GM12875 (cell line): ENCODE data around the gene UPK3A.
"Not testable (repeated sequence)": the region's sequence is repeated elsewhere in the genome, so short reads cannot be mapped to it uniquely, and the experiment has no call there.

Experiments used
- H3K4me3 ChIP-seq: one replicate; pipeline ENCODE4 v1.5.1; 2011; ENCODE audit warnings: low read depth, low read length, control low read depth
- TF ChIP-seq, protein P1 (sequence below): IDR thresholded peaks from 2 replicates; pipeline ENCODE4 v1.5.1; 2011; ENCODE audit warnings: low read depth, mild to moderate bottlenecking, control low read depth, inconsistent platforms, low read length, moderate library complexity, borderline replicate concordance; ENCODE audit not compliant: insufficient read depth

Gene UPK3A

DNA sequence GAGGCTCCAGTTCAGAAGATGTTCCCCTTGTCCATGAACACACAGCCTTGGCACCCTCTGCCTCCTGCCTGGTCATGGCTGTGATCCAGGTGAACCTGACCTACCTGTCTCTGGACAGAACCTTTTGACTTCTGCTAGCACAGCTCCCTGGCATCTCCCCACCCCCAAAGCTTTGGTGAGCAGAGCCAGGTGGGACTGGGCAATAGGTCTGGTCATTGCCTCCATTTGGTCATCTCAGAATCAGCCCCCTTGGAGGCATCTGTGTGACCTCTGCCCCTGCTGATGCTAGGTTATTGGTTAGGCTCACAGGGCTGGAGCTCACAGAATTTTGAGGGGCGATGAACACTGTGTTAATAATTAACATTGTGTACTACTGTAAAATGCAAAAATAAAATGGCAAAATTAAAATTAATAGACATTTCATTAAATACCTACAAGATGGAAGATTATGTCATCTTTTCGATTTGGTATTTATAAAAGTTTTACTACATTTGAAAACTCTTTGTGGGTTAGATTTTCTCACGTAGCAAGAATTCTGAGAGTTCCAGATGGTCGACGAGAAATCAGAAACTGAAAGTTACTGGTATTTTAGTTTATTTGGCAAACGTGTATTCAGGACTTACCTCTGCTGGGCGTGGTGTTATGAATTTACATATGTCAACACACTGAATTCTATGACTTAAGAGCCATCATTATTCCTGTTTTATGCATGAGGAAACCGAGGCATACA, 35.8 kb upstream of the UPK3A start:
- H3K4me3 ChIP-seq, result no peak overlapping the region
- TF ChIP-seq, protein P1, sequence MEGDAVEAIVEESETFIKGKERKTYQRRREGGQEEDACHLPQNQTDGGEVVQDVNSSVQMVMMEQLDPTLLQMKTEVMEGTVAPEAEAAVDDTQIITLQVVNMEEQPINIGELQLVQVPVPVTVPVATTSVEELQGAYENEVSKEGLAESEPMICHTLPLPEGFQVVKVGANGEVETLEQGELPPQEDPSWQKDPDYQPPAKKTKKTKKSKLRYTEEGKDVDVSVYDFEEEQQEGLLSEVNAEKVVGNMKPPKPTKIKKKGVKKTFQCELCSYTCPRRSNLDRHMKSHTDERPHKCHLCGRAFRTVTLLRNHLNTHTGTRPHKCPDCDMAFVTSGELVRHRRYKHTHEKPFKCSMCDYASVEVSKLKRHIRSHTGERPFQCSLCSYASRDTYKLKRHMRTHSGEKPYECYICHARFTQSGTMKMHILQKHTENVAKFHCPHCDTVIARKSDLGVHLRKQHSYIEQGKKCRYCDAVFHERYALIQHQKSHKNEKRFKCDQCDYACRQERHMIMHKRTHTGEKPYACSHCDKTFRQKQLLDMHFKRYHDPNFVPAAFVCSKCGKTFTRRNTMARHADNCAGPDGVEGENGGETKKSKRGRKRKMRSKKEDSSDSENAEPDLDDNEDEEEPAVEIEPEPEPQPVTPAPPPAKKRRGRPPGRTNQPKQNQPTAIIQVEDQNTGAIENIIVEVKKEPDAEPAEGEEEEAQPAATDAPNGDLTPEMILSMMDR, result no peak

DNA sequence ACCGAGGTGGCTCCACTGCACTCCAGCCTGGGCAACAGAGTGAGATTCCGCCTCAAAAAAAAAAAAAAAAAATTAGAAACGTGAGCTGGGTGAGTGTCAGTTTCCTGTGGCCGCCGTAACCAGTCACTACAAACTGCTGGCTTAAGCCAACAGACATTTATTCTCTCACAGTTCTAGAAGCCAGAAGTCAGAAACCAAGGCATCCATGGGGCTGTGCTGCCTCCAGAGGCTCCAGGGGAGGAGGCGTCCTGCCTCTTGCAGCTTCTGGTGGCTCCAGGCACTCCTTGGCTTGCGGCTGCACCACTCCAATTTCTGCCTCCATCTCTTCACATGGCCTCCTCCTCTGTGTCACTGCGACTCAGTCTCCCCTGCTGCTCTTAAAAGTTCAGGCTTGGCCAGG, 32.9 kb upstream of the UPK3A start:
- TF ChIP-seq, protein P1, result 0 out of 2 replicates have a peak, but pooled peaks have one; percentile 11
- no peak overlapping the region for H3K4me3 ChIP-seq

DNA sequence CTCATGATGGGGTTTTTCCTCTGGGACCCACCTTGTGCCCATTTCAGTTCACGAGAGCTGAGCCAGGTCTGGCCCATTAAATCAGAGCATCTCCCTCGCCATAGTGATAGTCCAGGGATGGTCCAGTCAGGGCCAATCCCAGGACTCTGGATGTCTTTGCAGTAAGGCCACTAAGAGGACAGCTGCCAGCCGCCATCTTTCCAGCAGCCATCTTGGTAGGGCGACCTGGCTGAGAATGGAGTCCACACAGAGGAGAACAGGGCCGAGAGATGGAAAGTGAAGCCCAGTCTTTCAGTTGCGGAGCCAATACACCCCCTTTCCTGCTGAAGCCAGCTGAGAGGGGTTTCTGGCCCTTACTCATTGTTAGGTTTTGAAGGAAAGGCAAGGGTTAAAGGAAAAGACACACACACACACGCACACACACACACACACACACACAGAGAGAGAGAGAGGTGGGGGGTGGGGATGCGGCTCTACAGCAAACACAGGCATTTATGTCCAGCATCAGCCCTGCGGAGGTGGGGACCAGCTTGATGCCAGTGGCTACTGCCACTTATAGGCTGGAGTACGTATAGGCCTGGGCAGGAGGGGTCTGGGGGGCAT, 31.6 kb upstream of the UPK3A start:
- TF ChIP-seq, protein P1, result no peak
- H3K4me3 ChIP-seq, result no peak overlapping the region

DNA sequence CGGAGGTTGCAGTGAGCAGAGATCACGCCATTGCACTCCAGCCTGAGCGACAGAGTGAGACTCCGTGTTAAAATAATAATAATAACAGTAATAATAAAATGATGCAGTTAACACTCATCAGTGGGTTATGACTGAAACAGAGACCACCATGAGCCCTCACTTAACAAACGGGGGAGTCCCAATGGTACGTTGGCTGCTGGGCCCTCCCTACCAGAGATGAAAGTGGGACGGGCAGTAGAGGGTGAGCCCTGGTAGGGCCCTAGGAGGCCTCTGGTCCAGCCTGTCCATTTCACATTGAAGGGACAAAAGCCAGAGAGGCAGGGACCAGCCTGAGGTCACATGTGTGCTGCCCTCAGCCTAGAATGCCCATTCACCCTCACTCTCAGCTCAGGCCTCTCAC, 30.4 kb upstream of the UPK3A start:
- TF ChIP-seq, protein P1, result no peak
- no peak overlapping the region for H3K4me3 ChIP-seq

GRCh38 chr22:45254789-45255278, 29.9 kb upstream of the UPK3A start:
- H3K4me3 ChIP-seq, result no peak overlapping the region
- TF ChIP-seq, protein P1, result no peak

GRCh38 chr22:45257941-45258340, 26.8 kb upstream of the UPK3A start:
- H3K4me3 ChIP-seq, result not testable (repeated sequence)

- no peak overlapping the region for H3K4me3 ChIP-seq
- TF ChIP-seq, protein P1, result no peak
Observed at GRCh38 chr22:45259754-45260394, 24.9 kb upstream of the UPK3A start.

DNA sequence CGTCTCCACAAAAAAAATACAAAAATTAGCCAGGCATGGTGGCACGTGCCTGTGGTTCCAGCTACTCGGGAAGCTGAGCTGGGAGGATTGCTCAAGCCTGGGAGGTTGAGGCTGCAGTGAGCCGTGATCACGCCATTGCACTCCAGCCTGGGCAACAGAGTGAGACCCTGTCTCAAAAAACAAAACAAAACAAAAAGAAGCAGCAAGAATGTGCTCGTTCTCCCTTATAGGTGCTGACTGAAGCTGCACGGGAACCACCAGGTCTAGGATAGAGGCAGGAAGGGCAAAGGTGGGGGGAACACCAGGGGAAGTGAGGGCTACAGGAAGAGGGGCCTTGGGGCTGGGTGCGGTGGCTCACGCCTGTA, 24.4 kb upstream of the UPK3A start:
- not testable (repeated sequence) for H3K4me3 ChIP-seq
